CD4-positive, alpha-beta T cell treated with Interleukin-4 for 1 hour (primary cell): Measurements from ENCODE around the gene PATE3.

Source experiments
- DNase-seq, 2 donors: peaks; one replicate each; pipeline ENCODE4 v3.0.0-alpha.2; 2020 to 2022

Gene PATE3, protein sequence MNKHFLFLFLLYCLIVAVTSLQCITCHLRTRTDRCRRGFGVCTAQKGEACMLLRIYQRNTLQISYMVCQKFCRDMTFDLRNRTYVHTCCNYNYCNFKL

DNA sequence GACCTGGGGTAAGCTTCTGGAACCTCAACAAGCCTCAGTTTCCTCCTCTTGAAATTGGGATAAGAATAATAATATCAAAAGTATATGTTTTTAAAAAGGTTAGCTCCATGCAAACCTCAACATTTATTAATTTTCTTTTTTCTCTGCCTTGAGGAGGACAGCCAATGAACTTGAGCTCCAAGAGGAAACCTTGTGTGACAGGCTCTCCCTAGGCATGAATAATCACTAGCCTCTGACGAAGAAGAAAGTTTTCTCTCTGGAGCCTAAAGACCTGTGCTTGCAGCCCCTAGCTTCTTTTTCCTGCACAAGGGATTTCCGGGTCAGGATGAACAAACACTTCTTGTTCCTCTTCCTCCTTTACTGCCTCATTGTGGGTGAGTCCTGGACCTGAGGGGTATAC, at the start of gene PATE3:
PATE3 (plus strand) TSS at position 301 of the 400 bp plus-strand sequence; CDS start at position 326, 25 bp downstream.
- DNase-seq, result no peak

DNA sequence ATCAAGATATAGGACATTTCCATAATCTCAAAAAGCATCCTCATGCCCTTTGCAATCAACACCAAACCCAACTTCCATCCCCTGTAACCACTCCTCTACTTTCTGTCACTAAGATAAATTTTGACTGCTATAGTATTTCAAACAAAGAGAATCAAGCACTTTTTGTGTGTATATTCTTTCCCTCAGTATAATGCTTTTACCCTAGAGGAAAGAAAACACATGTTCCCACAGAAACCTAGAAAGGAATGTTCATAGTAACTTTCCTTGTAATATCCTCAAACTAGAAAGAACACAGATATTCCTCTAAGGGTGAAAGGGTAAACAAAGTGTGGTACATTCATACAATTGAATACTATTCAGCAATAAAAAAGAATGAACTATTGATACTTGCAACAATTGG, 47.3 kb upstream of the PATE3 start:
- DNase-seq, result no peak

DNA sequence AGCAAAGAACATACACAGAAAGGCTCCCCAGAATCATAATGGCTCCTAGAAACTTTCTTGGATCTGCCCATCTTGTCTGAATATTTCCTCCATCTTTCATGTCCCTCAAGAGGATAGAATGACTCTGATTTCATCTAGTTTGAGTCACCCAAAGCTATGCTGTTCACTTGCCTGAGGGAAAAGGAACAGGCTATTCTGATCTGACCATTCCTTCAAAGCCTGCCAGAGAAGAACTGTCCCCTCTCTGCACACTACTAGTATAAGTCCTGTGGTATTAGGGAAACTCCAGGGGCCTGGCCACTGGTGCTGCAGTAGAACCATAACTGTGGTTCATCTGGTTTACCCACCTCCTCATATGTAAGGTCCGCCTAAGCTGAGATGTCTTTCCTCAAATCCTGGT, 44.2 kb upstream of the PATE3 start:
- DNase-seq, result no peak

DNA sequence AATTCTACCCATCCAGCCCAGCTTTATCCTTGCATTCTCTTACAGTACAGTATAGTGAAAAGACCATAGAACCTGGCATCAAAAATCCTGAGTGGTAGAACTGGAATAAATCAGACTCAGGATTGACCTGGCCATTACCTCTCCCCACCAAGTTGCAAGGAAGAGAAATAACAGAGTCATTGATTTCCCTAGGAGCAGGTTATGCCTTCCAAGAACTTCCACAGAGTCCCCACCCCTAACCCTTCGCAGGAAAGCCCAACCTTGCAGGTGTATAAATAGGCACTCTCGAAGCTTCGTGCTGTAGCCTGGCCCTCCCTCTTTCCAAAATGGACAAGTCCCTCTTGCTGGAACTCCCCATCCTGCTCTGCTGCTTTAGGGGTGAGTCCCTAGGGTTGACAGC, 41.9 kb upstream of the PATE3 start, which contains the start of gene PATE1:
PATE1 (plus strand) TSS at position 301 of the 400 bp plus-strand sequence; CDS start at position 327, 26 bp downstream.
- no peak for DNase-seq

DNA sequence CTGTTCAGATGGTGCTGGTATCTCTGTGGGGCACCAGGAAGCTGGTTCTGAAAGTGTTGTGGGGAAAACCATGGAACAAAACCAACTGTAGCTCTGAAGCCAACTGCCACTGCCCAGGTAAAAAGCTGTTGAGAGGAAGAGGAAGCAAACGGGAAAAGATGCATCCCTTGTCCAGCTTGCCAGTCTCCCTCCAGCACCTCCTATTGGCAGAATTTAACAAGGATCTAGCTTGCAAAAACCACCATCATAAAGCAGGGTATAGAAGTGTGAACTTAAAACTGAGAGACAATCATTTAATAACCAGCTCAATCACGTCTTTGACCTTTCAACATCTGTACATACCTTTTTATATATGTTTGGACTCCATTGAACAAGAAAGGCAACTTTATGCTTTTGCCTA, 37.3 kb upstream of the PATE3 start:
- no peak for DNase-seq

DNA sequence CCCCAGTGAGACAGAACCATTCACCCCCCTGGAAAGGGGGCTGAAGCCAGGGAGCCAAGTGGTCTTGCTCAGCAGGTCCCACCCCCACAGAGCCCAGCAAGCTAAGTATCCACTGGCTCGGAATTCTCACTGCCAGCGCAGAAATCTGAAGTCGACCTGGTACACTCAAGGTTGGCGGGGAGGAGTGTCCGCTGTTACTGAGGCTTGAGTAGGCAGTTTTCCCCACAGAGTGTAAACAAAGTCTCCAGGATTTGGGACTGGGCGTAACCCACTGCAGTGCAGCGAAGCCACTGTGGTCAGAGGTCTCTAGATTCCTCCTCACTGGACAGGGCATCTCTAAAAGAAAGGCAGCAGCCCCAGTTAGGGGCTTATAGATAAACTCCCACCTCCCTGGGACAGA, 31.9 kb upstream of the PATE3 start:
- DNase-seq, result no peak

DNA sequence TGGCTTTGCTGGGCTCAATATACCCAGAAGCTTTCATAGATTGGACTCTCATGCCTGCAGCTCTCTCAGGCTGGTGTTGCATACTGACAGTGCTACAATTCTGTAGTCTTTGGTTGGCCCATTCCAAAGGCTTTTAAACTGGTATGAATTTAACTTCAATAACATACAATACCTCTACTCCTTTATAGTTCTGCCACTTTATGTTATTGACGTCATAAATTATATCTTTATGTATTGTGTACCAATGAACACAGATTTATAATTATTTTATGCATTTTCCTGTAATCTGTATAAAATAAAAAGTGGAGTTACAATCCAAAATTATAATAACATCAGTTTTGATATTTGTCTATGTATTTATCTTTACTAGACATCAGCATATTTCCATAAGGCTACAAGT, 25.5 kb upstream of the PATE3 start:
- DNase-seq, result no peak

DNA sequence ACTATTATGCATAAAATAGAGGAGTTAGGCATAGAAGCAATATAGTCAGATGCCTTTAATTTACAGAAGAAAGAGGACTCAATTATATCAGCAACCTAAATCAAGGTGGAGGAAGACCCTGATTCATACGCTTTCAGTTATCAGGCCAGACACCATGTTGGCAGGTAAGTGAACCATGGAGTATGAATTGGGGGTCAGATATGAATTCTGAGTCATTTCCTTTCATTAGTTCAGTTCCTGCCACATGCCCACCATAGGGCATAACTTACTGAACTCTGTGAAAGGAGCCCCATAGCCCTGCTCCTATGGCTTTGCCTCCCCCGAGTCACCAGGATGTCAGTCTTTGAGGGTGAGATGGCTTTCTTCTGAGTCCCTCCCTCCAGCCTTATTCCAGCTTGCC, 24.4 kb upstream of the PATE3 start:
- no peak for DNase-seq

DNA sequence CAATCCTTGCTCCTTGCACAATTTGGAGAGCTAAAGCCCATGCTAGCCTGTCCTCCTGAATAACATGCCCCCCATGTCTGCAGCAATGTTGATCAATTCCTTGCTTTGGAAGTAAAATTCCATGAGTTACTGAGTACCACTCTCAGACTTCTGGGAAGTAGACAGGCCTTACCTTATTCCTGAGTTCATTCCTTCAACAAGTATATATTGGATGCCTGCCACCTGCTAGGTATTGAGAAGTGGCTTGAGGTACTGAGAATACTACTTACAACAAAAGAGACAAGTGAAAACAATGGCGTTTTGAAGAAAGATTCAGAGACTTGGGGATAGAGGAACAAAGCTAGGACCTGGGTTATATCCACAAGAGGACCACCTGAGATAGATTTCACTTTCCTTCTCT, 21.7 kb upstream of the PATE3 start:
- no peak for DNase-seq

DNA sequence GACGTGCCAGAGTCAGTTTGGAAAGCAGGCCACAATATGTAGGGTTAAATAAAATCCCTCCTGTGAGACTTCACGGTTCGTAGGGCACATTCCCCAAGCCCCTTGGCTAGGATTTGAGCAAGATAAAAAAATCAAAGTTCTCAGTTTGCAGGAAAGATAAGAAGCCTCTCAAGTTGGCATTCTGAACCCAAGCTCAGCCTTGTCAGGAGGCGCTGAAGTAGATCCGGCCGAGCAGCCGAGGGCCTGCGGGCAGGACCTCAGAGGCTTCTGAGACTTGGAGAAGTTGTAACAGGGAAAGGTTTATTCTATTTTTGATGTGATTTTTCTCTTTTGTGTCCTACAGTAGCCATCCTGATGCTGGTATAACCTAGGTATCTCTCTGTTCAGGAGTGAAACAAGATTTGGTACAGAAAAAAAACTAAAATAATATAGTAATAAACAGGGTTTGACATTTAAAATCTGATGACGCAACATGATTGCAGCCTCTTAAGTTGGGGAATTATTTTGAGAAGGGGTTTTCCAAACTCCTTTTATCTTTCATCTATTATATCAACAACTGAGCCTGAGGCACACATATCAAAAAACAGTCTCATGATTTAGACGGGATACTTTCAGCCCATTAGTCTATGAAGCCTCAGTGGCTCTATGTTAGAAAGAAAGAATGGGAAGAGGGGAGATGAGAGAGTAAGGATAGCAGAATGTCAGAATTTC, 19.4 kb upstream of the PATE3 start:
- DNase-seq, result no peak

DNA sequence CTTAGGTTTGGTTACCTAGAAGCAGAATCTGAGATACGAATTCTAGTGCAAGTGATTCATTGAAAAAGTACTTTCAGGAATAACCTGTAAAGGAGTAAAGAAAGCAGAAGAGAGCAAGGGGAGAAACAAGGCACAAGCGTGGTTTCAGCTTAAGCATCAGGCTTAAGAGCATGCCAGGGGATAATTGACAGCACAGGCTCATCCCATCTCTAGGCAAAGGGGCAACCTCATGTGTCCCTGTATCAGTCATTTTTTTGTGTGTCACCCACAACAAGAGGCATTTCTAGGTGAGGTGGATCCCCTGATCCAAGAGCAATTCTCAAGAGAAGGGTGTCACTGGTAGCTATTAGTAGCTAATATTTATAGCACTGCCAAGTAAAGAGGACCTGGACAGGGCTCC, 17.3 kb upstream of the PATE3 start:
- no peak for DNase-seq

DNA sequence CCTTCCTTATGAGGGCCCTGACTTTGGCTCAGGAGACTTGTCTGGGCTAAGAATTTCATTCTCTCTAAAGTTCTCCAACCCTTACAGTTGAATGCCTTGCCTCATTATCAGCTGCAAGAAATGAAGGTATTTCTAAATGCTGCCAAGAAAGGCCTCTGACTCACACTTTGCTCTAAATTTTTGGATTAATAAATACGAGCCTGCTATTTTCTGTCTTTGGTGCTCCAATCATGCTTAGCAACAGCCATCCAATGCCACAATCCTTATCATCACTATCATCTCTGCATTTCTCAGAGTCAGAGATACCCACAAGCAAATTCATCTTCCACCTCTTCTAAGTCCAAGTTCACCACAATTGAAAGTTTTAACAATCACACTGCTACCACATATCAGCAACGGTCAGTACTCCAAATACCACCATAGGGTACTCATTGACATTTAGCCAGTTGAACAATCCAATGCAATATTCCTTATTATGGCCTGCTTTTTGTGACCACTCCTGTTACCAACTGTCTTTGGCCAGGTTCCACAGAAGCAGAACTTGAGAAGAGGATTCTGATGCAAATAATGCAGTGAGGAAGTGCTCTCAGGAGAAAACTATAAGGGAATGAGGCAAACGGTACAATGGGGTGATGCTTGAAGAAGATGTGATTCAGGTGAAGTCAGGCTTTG, 15.0 kb upstream of the PATE3 start:
- no peak for DNase-seq

DNA sequence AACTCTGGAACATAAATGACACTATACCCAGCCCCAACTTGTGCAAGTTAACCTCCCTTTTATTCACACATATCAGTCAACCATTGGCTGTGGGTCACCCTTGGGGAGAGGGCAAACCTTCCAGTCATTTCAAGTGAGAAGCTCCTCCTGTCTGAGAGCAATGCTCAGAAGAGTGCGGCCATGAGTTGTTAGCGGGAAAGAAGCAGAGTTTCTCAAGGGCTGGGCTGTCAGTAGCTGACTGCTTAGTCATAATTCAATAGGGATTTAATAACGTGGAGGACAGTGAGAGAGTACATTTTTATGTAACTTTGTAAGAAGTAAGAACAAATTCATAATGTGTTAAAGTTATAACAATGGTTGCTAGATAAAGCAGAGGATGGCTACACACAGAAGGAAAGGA, 14.4 kb upstream of the PATE3 start:
- DNase-seq, result no peak

DNA sequence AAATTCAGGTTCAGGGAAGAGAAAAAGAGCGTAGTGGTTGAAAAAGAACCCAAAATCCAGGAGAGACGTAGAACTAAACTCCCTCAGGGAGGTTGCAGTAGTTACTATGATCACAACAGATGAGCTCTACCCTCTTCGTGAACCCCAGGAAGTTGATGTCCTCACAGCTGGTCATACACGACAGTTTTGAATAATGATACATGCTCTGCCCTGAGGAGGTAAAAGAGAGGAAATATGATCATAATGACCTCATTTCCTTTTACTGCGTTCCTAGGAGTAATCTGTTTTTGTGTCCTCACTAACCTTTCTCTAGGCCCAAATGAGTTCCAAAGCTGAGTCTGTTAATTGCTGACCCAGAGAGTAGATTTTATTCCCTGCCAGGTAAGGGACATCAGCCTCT, 10.6 kb upstream of the PATE3 start:
- DNase-seq, result no peak

DNA sequence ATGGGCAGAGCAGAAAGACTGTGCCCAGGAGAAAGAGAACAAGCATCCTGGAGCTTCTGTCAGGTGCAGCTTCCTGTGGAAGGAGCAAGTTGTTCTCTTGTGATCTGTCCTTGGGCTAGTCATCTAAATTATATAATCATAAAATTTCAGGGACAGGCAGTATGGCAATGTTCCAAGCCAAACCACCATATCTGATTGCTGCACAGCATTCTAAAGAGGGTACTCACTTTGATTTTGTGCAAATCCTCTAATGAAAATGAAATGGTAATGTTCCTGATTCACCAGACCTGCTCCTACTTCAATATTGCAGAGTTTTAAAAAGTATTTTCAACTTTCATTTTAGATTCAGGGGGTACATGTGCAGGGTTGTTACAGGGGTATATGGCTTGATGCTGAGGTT, 9.2 kb upstream of the PATE3 start, which contains the start of gene PATE2:
PATE2 (minus strand) TSS at position 101 of the 400 bp plus-strand sequence; CDS start at position 46, 55 bp downstream.
- DNase-seq, result no peak

DNA sequence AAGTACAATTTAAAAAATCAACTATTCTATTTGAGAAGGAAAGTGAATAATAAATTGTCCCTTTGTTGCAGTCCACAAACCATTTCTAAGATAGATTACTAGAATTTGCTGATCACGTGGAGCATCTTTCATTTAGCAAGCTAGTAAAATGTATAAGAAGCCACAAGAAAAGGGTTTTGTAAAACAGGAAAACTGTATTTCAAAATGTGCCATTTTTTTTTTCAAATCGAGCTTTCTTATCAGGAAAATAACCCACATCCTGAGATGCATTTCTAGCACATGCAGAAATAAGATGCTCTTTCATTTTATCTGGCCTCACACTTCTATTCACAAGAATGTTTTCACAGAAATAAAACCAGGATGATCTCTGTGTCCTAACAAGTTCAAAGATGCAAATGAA, 3.2 kb upstream of the PATE3 start:
- no peak for DNase-seq

DNA sequence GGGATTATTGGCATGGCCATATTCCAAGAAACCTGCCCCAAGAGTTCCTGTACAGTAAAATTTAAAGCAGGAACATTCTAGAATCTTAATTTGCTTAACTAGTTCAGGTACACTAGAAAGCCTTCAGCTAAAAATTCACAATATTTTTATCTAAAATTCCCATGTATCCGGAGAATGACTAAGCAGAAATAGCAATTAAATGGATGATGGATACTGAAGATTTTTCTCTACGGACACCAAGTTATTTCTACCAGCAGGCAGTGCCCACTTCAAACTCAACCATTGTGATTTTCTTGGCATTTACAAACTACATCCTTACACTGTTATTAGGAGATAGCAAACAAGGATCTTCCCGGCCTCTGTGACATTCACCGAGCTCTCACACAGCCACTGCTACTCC, 2.9 kb downstream of the PATE3 start:
- no peak for DNase-seq

DNA sequence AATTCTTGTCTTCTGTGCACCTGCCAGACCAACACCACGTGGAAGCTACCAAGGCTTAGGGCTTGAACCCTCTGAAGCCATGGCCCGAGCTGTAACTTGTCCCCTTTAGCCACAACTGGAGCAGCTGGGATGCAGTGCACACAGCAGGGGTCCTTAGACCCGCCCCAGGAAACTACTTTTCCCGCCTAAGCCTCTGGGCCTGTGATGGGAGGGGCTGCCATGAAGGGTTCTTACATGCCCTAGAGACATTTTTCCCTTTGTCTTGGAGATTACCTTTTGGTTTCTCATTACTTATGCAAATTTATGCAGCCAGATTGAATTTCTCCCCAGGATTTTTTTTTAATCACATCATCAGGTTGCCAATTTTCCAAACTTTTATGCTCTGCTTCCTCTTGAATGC, 9.7 kb downstream of the PATE3 start:
- DNase-seq, result no peak

DNA sequence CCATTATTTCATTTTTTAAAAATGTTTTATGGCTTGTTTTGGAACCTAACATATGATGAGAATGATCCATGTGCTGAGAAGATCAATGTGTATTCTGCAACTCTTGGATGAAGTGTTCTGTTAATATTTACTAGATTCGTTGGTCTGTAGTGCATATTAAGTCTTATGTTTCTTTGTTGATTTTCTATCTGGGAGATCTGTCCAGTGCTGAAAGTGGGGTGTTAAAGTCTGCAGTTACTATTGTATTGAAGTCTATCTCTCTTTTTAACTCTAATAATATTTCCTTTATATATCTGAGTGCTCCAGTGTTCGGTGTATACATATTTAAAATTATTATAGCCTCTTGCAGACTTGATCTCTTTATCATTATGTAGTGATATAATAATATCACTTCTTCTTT, 11.9 kb downstream of the PATE3 start:
- no peak for DNase-seq

DNA sequence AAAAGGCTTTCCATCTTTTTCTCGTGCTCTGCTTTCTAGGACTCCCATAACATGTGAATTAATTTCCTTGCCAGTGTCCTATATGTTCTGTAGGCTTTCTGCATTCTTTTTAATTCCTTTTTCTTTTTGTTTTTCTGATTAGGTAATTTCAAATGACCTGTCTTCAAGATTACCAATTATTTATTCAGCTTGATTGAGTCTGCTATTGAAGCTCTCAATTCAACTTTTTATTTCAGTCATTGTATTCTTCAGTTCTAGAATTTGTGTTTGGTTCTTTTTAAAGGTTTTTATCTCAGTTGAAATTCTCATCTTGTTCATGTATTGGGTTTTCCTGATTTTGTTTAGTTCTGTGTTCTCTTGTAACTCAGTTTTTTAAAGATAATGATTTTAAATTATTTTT, 14.5 kb downstream of the PATE3 start:
- DNase-seq, result no peak

DNA sequence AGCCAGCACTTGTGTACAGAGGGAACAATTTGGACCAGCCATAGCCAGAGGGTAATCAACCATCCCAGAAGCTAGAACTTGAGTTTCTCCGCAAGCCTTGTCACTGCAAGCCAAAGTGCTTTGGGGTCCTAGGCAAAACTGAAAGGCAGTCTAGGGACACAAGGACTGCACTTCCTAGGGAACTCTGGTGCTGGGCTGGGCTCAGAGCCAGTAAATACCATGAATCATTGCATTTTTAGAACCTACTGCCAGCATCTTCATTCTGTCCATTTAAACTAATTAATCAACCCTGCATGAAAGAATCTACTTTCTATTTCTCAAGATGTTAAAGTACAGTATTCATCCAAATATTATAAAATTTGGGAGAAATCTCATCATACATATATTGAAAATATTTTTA, 20.0 kb downstream of the PATE3 start:
- DNase-seq, result no peak

DNA sequence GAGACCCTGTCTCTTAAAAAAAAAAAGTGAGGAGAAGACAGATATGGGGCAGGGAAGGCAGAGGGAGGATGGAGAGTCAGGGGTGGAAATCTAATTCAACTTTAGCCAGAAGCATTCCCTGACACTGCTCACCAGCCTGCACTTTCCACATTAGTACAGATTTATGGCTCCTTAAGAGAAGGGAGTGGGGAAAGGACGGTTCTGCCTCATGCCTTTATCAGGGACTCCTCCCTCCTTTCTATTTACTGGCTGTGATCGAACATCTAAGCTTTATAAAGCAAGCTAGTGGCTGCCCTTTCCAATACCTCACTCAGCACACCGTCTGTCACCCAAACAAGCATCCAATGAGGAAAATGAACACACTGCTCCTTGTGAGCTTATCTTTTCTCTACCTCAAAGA, 45.1 kb downstream of the PATE3 start, which contains the start of gene PATE4:
PATE4 (plus strand) TSS at position 301 of the 400 bp plus-strand sequence; CDS start at position 345, 44 bp downstream.
- DNase-seq, result no peak

DNA sequence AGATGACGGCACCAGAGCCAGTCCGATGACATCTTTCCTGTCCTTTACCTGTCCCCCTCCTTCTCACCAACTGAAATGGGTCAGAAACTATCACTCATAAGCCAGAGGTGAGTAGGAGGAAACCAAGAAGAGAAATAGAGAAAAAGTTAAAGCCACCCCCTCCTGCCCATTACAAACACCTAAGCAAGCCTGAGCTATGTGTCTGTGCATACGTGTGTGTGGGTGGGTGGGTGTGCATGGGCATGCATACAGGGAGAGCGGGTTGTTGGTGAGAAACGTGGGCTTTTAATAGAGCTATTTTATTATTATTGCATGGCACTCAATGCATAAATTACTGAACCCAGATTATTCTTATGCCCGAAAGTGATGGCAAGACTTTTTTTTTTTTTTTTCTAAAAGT, 47.8 kb downstream of the PATE3 start:
- DNase-seq, result no peak
